WI38 (cell line): ENCODE data around the gene KIRREL1.

ENCODE experiments used
- H3K4me3 ChIP-seq: 2 replicates; pipeline ENCODE4 v1.5.1; 2011; ENCODE audit warnings: low read depth, mild to moderate bottlenecking, control low read depth, low read length
- CTCF ChIP-seq: IDR thresholded peaks from 2 replicates; pipeline ENCODE4 v1.5.1; 2012; ENCODE audit warnings: low read depth, mild to moderate bottlenecking, control low read depth, low read length

KIRREL1 gene

GRCh38 chr1:158076441-158076840, 83.0 kb downstream of the KIRREL1 start:
- TF ChIP-seq CTCF: no peak
- no peak overlapping the region for H3K4me3 ChIP-seq

GRCh38 chr1:158077411-158078256, 84.2 kb downstream of the KIRREL1 start:
- no peak overlapping the region for H3K4me3 ChIP-seq
- no peak for TF ChIP-seq CTCF

GRCh38 chr1:158078569-158079080, 85.2 kb downstream of the KIRREL1 start:
- no peak for TF ChIP-seq CTCF
- H3K4me3 ChIP-seq: no peak overlapping the region

GRCh38 chr1:158080066-158080465, 86.6 kb downstream of the KIRREL1 start:
- TF ChIP-seq CTCF: no peak
- no peak overlapping the region for H3K4me3 ChIP-seq

- no peak for TF ChIP-seq CTCF
Measured at GRCh38 chr1:158084336-158084735, 90.9 kb downstream of the KIRREL1 start.

GRCh38 chr1:158084747-158085146, 91.3 kb downstream of the KIRREL1 start:
- no peak overlapping the region for H3K4me3 ChIP-seq
- no peak for TF ChIP-seq CTCF

More at GRCh38 chr1:158084336-158084735, 90.9 kb downstream of the KIRREL1 start:
- no peak overlapping the region for H3K4me3 ChIP-seq

- peak; percentile 98 for TF ChIP-seq CTCF
- no peak overlapping the region for H3K4me3 ChIP-seq
Measured at GRCh38 chr1:158087320-158087927, 94.0 kb downstream of the KIRREL1 start.
